Sigmoid colon (tissue), 7 donors: ENCODE data around the gene ZXDC. TPM values are rescaled to one million over a fixed set of nuclear protein-coding genes. Genes with fewer than 3 reads are reported as not detected.

Source experiments
- DNase-seq: peaks from one replicate; pipeline ENCODE4 v3.0.0-alpha.2; 2019
- H3K27ac ChIP-seq, 4 donors: fragments of 200-600 bp; sonication (generic); one replicate each; pipeline ENCODE4 v1.5.1; 2016 to 2019; ENCODE audit warnings: mild to moderate bottlenecking in 1 of 4
- H3K27me3 ChIP-seq, 3 donors: fragments of 200-600 bp; sonication (generic); one replicate each; pipeline ENCODE4 v1.5.1; 2019; ENCODE audit warnings: mild to moderate bottlenecking in 1 of 3
- H3K36me3 ChIP-seq, 4 donors: fragments of 200-600 bp; sonication (generic); one replicate each; pipeline ENCODE4 v1.5.1; 2016 to 2019
- H3K4me1 ChIP-seq, 4 donors: fragments of 200-600 bp; sonication (generic); one replicate each; pipeline ENCODE4 v1.5.1; 2017 to 2019
- H3K4me3 ChIP-seq, 4 donors: fragments of 200-600 bp; sonication (generic); one replicate each; pipeline ENCODE4 v1.5.1; 2017 to 2019; ENCODE audit warnings: mild to moderate bottlenecking in 2 of 4, moderate library complexity in 1 of 4
- H3K9me3 ChIP-seq, 4 donors: fragments of 200-600 bp in 3 of 4; sonication (generic) in 3 of 4; one replicate each; pipeline versions ENCODE4 v1.5.1 to v1.6.1; 2013 to 2019
- CTCF ChIP-seq, 4 experiments: fragments of 450-650 bp in 3 of 4; fragments of 200-600 bp in 1 of 4; IDR thresholded peaks; one replicate each; pipeline ENCODE4 v1.5.1; 2016 to 2019; ENCODE audit warnings: antibody characterized with exemption in 4 of 4, mild to moderate bottlenecking in 3 of 4, moderate library complexity in 2 of 4
- EP300 ChIP-seq, 4 donors: sonication (generic); formaldehyde crosslinking; IDR thresholded peaks; one replicate each; pipeline ENCODE4 v1.6.1; 2017; ENCODE audit warnings: antibody characterized with exemption in 4 of 4
- POLR2A ChIP-seq, 2 donors: fragments of 450-650 bp; IDR thresholded peaks; one replicate each; pipeline ENCODE4 v1.6.1; 2016; ENCODE audit warnings: antibody characterized with exemption in 2 of 2, mild to moderate bottlenecking in 2 of 2, moderate library complexity in 2 of 2
- POLR2AphosphoS5 ChIP-seq, 4 donors: sonication (generic); formaldehyde crosslinking; IDR thresholded peaks; one replicate each; pipeline ENCODE4 v1.6.1; 2017; ENCODE audit warnings: antibody characterized with exemption in 4 of 4
- WGBS, 2 donors: extraction: QIAGEN DNeasy Blood & Tissue Kit; methylation state at CpG; one replicate each; pipeline ENCODE4 v1.1.7; 2013; 5-methylcytosine and 5-hydroxymethylcytosine counted together
- intact Hi-C: fragments of 100-400 bp; cut with DNase I; formaldehyde crosslinking; loops from one replicate; pipeline ENCODE4 v1.15.1; 2023
- polyA plus RNA-seq, 3 donors: library from polyadenylated mRNA; stranded (reverse); fragments of 200-250 nt; gene quantifications; one replicate each; pipeline ENCODE4 v1.2.3, GENCODE V29; 2013
- total RNA-seq, 4 donors: library from RNA; depleted of rRNA; stranded (reverse); fragments of >200 nt; gene quantifications; one replicate each; pipeline ENCODE4 v1.1.0, GENCODE V29; 2016
- donor health status: healthy with polysubstance abuse.
- donor health status: Bipolar disorder and iron deficiency.
- donor health status: healthy.

ZXDC gene
- total and polyA plus RNA-seq, 7 donors: 5.5 to 33.8 (median 26.4) TPM

- Histone ChIP-seq H3K9me3 (no peaks in the 10 kb centered on the region), H3K36me3 (peaks cover 40 to 100% (median 83%) of the 10 kb centered on the region in 4 donors), H3K27ac (no peak overlapping the region), H3K4me3 (no peak overlapping the region), H3K27me3 (no peaks in the 10 kb centered on the region), H3K4me1 (peaks cover 0 to 27% (median 12%) of the 10 kb centered on the region in 4 donors)
- intact Hi-C loops: no loop called here
- DNase-seq: peak; percentile 25
- TF ChIP-seq POLR2A (IDR thresholded peaks at IDR 0.05) (no peak), CTCF (IDR thresholded peaks at IDR 0.05) (no peak), POLR2AphosphoS5 (IDR thresholded peaks at IDR 0.05) (no peak), EP300 (IDR thresholded peaks at IDR 0.05) (no peak)
- WGBS, 2 donors: 86 to 92% methylated on average over 4 of the region's 4 CpGs
Observed at GRCh38 chr3:126464093-126464492, 11.6 kb downstream of the ZXDC start.

- no peak for TF ChIP-seq POLR2AphosphoS5 (IDR thresholded peaks at IDR 0.05)
- no peak for TF ChIP-seq EP300 (IDR thresholded peaks at IDR 0.05)
- no peak for TF ChIP-seq CTCF (IDR thresholded peaks at IDR 0.05)
- no peak for TF ChIP-seq POLR2A (IDR thresholded peaks at IDR 0.05)
- Histone ChIP-seq H3K4me1 (peaks cover 0 to 21% (median 11%) of the 10 kb centered on the region in 4 donors), H3K36me3 (peaks cover 34 to 100% (median 80%) of the 10 kb centered on the region in 4 donors), H3K27ac (no peak overlapping the region), H3K27me3 (no peaks in the 10 kb centered on the region), H3K4me3 (no peak overlapping the region), H3K9me3 (no peaks in the 10 kb centered on the region)
- no peak for DNase-seq
- intact Hi-C loops: no loop called here
- WGBS, 2 donors: 95 to 98% methylated on average over 2 of the region's 2 CpGs
Observed at GRCh38 chr3:126463521-126463920, 12.2 kb downstream of the ZXDC start.

- H3K4me3 ChIP-seq: no peak overlapping the region
- no peaks in the 10 kb centered on the region for H3K9me3 ChIP-seq
- H3K27me3 ChIP-seq: no peaks in the 10 kb centered on the region
- intact Hi-C loops: no loop called here
- peak; percentile 40 for DNase-seq
- peaks cover 0 to 4% (median 1%) of the 10 kb centered on the region in 4 donors for H3K4me1 ChIP-seq
- TF ChIP-seq POLR2A (IDR thresholded peaks at IDR 0.05) (no peak), CTCF (IDR thresholded peaks at IDR 0.05) (no peak), EP300 (IDR thresholded peaks at IDR 0.05) (no peak), POLR2AphosphoS5 (IDR thresholded peaks at IDR 0.05) (no peak)
- 94 to 96% methylated on average over 17 of the region's 17 CpGs for WGBS, 2 donors
- H3K36me3 ChIP-seq: peaks cover 33 to 100% (median 69%) of the 10 kb centered on the region in 4 donors
- H3K27ac ChIP-seq: no peak overlapping the region
Observed at GRCh38 chr3:126461450-126462070, 14.1 kb downstream of the ZXDC start.

- Histone ChIP-seq H3K27ac (no peak overlapping the region), H3K27me3 (no peaks in the 10 kb centered on the region), H3K36me3 (peaks cover 26 to 95% (median 60%) of the 10 kb centered on the region in 4 donors), H3K4me3 (no peak overlapping the region), H3K4me1 (no peaks in the 10 kb centered on the region), H3K9me3 (no peaks in the 10 kb centered on the region)
- no peak for DNase-seq
- intact Hi-C loops: no loop called here
- 81 to 89% methylated on average over 7 of the region's 7 CpGs for WGBS, 2 donors
- TF ChIP-seq CTCF (IDR thresholded peaks at IDR 0.05) (no peak), EP300 (IDR thresholded peaks at IDR 0.05) (no peak), POLR2A (IDR thresholded peaks at IDR 0.05) (no peak), POLR2AphosphoS5 (IDR thresholded peaks at IDR 0.05) (no peak)
Observed at GRCh38 chr3:126460381-126460780, 15.3 kb downstream of the ZXDC start.

- no peak overlapping the region for H3K4me3 ChIP-seq
- peak; percentile 37 for DNase-seq
- H3K36me3 ChIP-seq: peaks cover 21 to 90% (median 53%) of the 10 kb centered on the region in 4 donors
- no peaks in the 10 kb centered on the region for H3K27me3 ChIP-seq
- no peaks in the 10 kb centered on the region for H3K4me1 ChIP-seq
- intact Hi-C loops: no loop called here
- TF ChIP-seq POLR2A (IDR thresholded peaks at IDR 0.05) (no peak), POLR2AphosphoS5 (IDR thresholded peaks at IDR 0.05) (no peak), EP300 (IDR thresholded peaks at IDR 0.05) (no peak), CTCF (IDR thresholded peaks at IDR 0.05) (no peak)
- H3K27ac ChIP-seq: no peak overlapping the region
- WGBS, 2 donors: 95 to 96% methylated on average over 9 of the region's 9 CpGs
- no peaks in the 10 kb centered on the region for H3K9me3 ChIP-seq
Observed at GRCh38 chr3:126459763-126460127, 15.9 kb downstream of the ZXDC start.
